K562 (cell line): ENCODE data around the gene WDR27. TPM values are rescaled to one million over a fixed set of nuclear protein-coding genes. Genes with fewer than 3 reads are reported as not detected.

ENCODE experiments used
- ATAC-seq: fragments of 200-7000 bp; cut with Tn5 transposase; 3 replicates; pipeline ENCODE4 v1.9.1; 2020; ENCODE audit warnings: moderate library complexity
- BruUV-seq: library from RNA; stranded (reverse); fragments of 400-500 nt; replicated peaks from 2 replicates; lab custom pipeline; 2021; lab: Mats Ljungman, UMichigan
- CTCF ChIA-PET: fragments of 300-600 bp; formaldehyde crosslinking; extraction: SDS; loops from one replicate; lab custom pipeline; 2021; ENCODE audit warnings: low intra/inter-chr PET ratio; lab: Yijun Ruan, JAX
- POLR2A ChIA-PET: fragments of 300-600, 350-650 bp; sonication (Branson Sonifier 250); formaldehyde crosslinking; extraction: SDS; loops from one replicate; lab custom pipeline; 2021; ENCODE audit warnings: antibody characterized with exemption, inconsistent platforms; lab: Yijun Ruan, JAX
- DNase-seq, 4 experiments: peaks; one replicate each; pipeline versions ENCODE4 v3.0.0 to v3.0.0-alpha.2; 2011 to 2018; ENCODE audit warnings: low spot score in 3 of 4, mixed read lengths in 3 of 4; ENCODE audit errors: extremely low read depth in 1 of 4
- FAIRE-seq: peaks from 2 replicates; lab custom pipeline; 2011; peaks lifted over from hg19 to GRCh38; lab: Jason Lieb, UNC
- H2AFZ ChIP-seq: 2 replicates; pipeline ENCODE4 v1.6.0; 2011; ENCODE audit warnings: low read depth, low read length, control low read depth, inconsistent platforms
- H3K27ac ChIP-seq: fragments of 200-600 bp; 3 replicates; pipeline ENCODE4 v1.8.0; 2011; ENCODE audit warnings: low read depth, mild to moderate bottlenecking, control low read depth, inconsistent platforms, low read length, moderate library complexity, mixed read lengths; ENCODE audit errors: extremely low read depth
- H3K27me3 ChIP-seq, 2 experiments: fragments of 300-600 bp in 1 of 2; 2 replicates in 1 of 2; 3 replicates in 1 of 2; pipeline versions ENCODE4 v1.6.0 to v1.8.0; 2011; ENCODE audit warnings: inconsistent platforms in 2 of 2, low read length in 2 of 2, mild to moderate bottlenecking in 1 of 2, mixed read lengths in 1 of 2, moderate library complexity in 1 of 2; ENCODE audit not compliant: control insufficient read depth in 2 of 2, insufficient read depth in 2 of 2
- H3K36me3 ChIP-seq: fragments of 300-600 bp; 3 replicates; pipeline ENCODE4 v1.8.0; 2011; ENCODE audit warnings: mild to moderate bottlenecking, low read length, inconsistent platforms; ENCODE audit not compliant: control insufficient read depth, insufficient read depth
- H3K4me1 ChIP-seq, 2 experiments: fragments of 200-600 bp in 1 of 2; replicated peaks in 1 of 2; 2 replicates in 1 of 2; 3 replicates in 1 of 2; pipeline versions ENCODE4 v1.5.1 to v1.8.0; 2011; ENCODE audit warnings: inconsistent platforms in 2 of 2, low read length in 2 of 2, mild to moderate bottlenecking in 1 of 2, mixed read lengths in 1 of 2, moderate library complexity in 1 of 2; ENCODE audit not compliant: control insufficient read depth in 2 of 2, insufficient read depth in 2 of 2
- H3K4me2 ChIP-seq: 2 replicates; pipeline ENCODE4 v1.6.1; 2011; ENCODE audit warnings: low read length, control low read depth, inconsistent platforms, mixed read lengths; ENCODE audit not compliant: insufficient read depth
- H3K4me3 ChIP-seq: fragments of 200-600 bp; sonication (generic), shearing (Covaris generic); 2 replicates; pipeline ENCODE4 v1.5.1; 2016; ENCODE audit warnings: control low read depth, inconsistent platforms
- H3K79me2 ChIP-seq: fragments of 200-600 bp; 3 replicates; pipeline ENCODE4 v1.8.0; 2011; ENCODE audit warnings: low read length, inconsistent platforms; ENCODE audit not compliant: control insufficient read depth, insufficient read depth
- H3K9ac ChIP-seq, 2 experiments: 2 replicates each; pipeline versions ENCODE4 v1.6.0 to v1.6.1; 2011; ENCODE audit warnings: low read depth in 2 of 2, low read length in 2 of 2, control low read depth in 1 of 2, inconsistent platforms in 1 of 2, mild to moderate bottlenecking in 1 of 2, mixed read lengths in 1 of 2; ENCODE audit not compliant: insufficient read depth in 1 of 2
- H3K9me1 ChIP-seq: one replicate; pipeline ENCODE4 v1.6.0; 2011; ENCODE audit warnings: inconsistent platforms, mild to moderate bottlenecking, low read length, moderate library complexity; ENCODE audit not compliant: control insufficient read depth, insufficient read depth
- H3K9me3 ChIP-seq: replicated peaks from 2 replicates; pipeline ENCODE4 v1.5.1; 2011; ENCODE audit warnings: low read depth, low read length, inconsistent platforms; ENCODE audit not compliant: control insufficient read depth, insufficient read depth
- H4K20me1 ChIP-seq: replicated peaks from 2 replicates; pipeline ENCODE4 v1.6.1; 2011; ENCODE audit warnings: low read length, inconsistent platforms, mixed read lengths; ENCODE audit not compliant: control insufficient read depth, insufficient read depth
- EGR1 ChIP-seq: fragments of 450-650 bp; conservative IDR thresholded peaks from 2 replicates; pipeline ENCODE4 v1.6.1; 2017; ENCODE audit warnings: mild to moderate bottlenecking
- MTA2 ChIP-seq: fragments of 450-650 bp; IDR thresholded peaks from 2 replicates; pipeline ENCODE4 v1.6.1; 2016; ENCODE audit warnings: low read depth
- NELFE ChIP-seq: IDR thresholded peaks from 2 replicates; pipeline ENCODE4 v1.6.1; 2011; ENCODE audit warnings: mild to moderate bottlenecking; ENCODE audit not compliant: insufficient read depth, insufficient read length
- NFE2 ChIP-seq: IDR thresholded peaks from 2 replicates; pipeline ENCODE4 v1.6.1; 2014; ENCODE audit warnings: antibody characterized with exemption, low read depth
- NFIX ChIP-seq: fragments of 250-450 bp; sonication (Bioruptor Pico); IDR thresholded peaks from 2 replicates; pipeline ENCODE4 v1.4.0; 2020; ENCODE audit warnings: low read depth, mild to moderate bottlenecking, moderate library complexity
- SMAD1 ChIP-seq: fragments of 150-350 bp; IDR thresholded peaks from 2 replicates; pipeline ENCODE4 v1.6.1; 2014; ENCODE audit warnings: low read length, low read depth; ENCODE audit not compliant: partially characterized antibody
- SRSF3 ChIP-seq: fragments of 200-400 bp; formaldehyde crosslinking; IDR thresholded peaks from 2 replicates; pipeline ENCODE4 v1.6.1; 2016; ENCODE audit warnings: mild to moderate bottlenecking, low read length, moderate library complexity; ENCODE audit not compliant: insufficient read depth
- TCF7 ChIP-seq: sonication (generic); IDR thresholded peaks from 2 replicates; pipeline ENCODE4 v1.6.1; 2016; ENCODE audit warnings: antibody characterized with exemption, borderline replicate concordance
- YY1 ChIP-seq, 3 experiments: IDR thresholded peaks; 2 replicates each; pipeline ENCODE4 v1.6.1; 2011; ENCODE audit warnings: low read length in 2 of 3, mild to moderate bottlenecking in 2 of 3, moderate library complexity in 2 of 3, borderline replicate concordance in 1 of 3, control low read depth in 1 of 3, low read depth in 1 of 3; ENCODE audit not compliant: insufficient read depth in 3 of 3, insufficient replicate concordance in 2 of 3, control insufficient read depth in 1 of 3, insufficient read length in 1 of 3; ENCODE audit errors: extremely low read depth in 1 of 3
- ZC3H8 ChIP-seq: fragments of 450-650 bp; IDR thresholded peaks from 2 replicates; pipeline ENCODE4 v1.6.1; 2017
- ZNF77 ChIP-seq: fragments of 250-450 bp; sonication (Bioruptor Pico); IDR thresholded peaks from 2 replicates; pipeline ENCODE4 v1.5.0; 2020
- WGBS: fragments of 100-300 bp; shearing (Covaris generic); methylation state at CpG from one replicate; pipeline ENCODE4 v1.1.6; 2016; ENCODE audit warnings: low coverage, mixed read lengths; ENCODE audit not compliant: insufficient coverage; ENCODE audit errors: missing lambda C conversion rate; 5-methylcytosine and 5-hydroxymethylcytosine counted together
- in situ Hi-C: fragments of 300-500 bp; cut with MboI; formaldehyde crosslinking; loops from 4 replicates; pipeline ENCODE4 v1.15.0; 2018; ENCODE audit warnings: inconsistent platforms, mixed read lengths
- intact Hi-C: fragments of 100-400 bp; cut with micrococcal nuclease; formaldehyde crosslinking; loops from 2 replicates; pipeline ENCODE4 v1.14.2; 2022
- polyA plus RNA-seq, 8 experiments: library from polyadenylated mRNA; depleted of rRNA in 4 of 8; stranded (reverse) in 5 of 8; unstranded in 3 of 8; fragments of >200 nt; fragmentation: Nextera tagmentation in 2 of 8; fragmentation: Illumina TruSeq in 1 of 8; extraction: Ambion mirVana in 2 of 8; extraction: Trizol in 1 of 8; gene quantifications; 2 replicates each; pipeline versions ENCODE4 v1.2.1 to v1.2.3, GENCODE V29; 2011 to 2014; ENCODE audit warnings: inconsistent platforms in 1 of 8, missing spikeins in 1 of 8
- total RNA-seq, 7 experiments: library from RNA; depleted of rRNA in 6 of 7; stranded (reverse); fragments of >200 nt in 6 of 7; fragmentation: Illumina TruSeq in 2 of 7; extraction: Trizol in 2 of 7; gene quantifications; 2 replicates each; pipeline versions ENCODE4 v1.2.1 to v1.2.3, GENCODE V29; 2011 to 2021; ENCODE audit warnings: low replicate concordance in 1 of 7
- TF ChIP-seq, protein P1 (sequence below): sonication (generic); formaldehyde crosslinking; IDR thresholded peaks from 2 replicates; pipeline ENCODE4 v1.8.0; 2022; ENCODE audit warnings: mild to moderate bottlenecking, low read depth, missing genetic modification reagents
- TF ChIP-seq, protein P2 (sequence below): sonication (generic); formaldehyde crosslinking; IDR thresholded peaks from 2 replicates; pipeline ENCODE4 v1.8.0; 2022; ENCODE audit warnings: mild to moderate bottlenecking, missing genetic modification reagents
- TF ChIP-seq, protein P3 (sequence below): sonication (generic); formaldehyde crosslinking; IDR thresholded peaks from 2 replicates; pipeline ENCODE4 v1.8.1; 2022; ENCODE audit warnings: missing genetic modification reagents

WDR27 gene
- total and polyA plus RNA-seq, 9 of the 15 experiments (the other 6 are each of a cell fraction or from before 2014, with no cell fraction given) = 4.3 to 77.2 (median 22.7) TPM

DNA sequence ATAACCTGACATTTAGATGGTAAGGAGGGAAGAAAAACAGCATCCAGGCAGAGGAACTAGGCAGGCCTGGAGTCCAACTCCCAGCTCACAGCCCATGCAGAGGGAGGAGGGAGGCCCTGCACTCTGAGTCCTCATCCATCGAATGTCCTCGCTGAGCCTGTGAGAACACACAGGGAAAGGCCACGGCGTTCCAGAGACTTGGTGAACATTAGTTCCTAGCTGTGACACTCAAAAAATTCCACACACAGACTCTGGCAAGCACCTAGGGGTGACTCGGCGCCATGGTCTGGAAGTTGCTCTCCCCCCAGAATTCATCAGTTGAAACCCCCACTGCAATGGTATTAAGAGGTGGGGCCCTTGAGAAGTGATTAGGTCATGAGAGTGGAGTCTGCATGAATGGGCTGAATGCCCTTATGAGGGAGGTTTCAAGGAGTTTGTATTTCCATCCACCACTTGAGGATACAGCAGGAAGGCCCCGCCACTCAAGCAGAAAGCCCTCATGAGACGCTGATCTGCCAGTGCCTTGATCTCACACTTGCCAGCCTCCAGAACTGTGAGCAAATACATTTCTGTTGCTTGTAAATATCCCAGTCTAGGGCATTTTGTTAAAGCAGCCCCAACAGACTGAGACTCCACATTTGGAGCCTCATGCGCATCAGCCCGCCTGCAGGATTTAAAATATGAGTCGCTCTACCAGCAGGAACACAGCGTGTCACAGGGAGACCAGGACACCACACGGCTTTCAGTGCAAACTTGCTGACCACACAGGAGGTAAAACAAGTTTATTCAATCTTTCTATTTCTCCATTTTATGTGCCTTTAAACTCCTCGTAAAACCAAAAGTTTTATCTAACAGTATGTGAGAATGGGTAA lies 73.9 kb downstream of the WDR27 start:
- no peaks in the 10 kb centered on the region for H4K20me1 ChIP-seq
- no peaks in the 10 kb centered on the region for H3K36me3 ChIP-seq
- no peaks in the 10 kb centered on the region for H3K9me1 ChIP-seq
- no TSS peak for BruUV-seq
- H3K9ac ChIP-seq = no peak overlapping the region
- intact Hi-C loops = no loop called here
- ATAC-seq (no peak), FAIRE-seq (peak; percentile 51), DNase-seq (no peak)
- ChIA-PET POLR2A (no interaction called here), CTCF (no interaction called here)
- no peak overlapping the region for H2AFZ ChIP-seq
- H3K4me2 ChIP-seq = no peak overlapping the region
- H3K27ac ChIP-seq = no peak overlapping the region
- in situ Hi-C loops = no loop called here
- no peaks in the 10 kb centered on the region for H3K27me3 ChIP-seq
- H3K79me2 ChIP-seq = no peaks in the 10 kb centered on the region
- 58% methylated on average over 14 of the region's 14 CpGs for WGBS
- no peak overlapping the region for H3K4me3 ChIP-seq
- H3K4me1 ChIP-seq = no peaks in the 10 kb centered on the region
- H3K9me3 ChIP-seq = no peaks in the 10 kb centered on the region
- TF ChIP-seq MTA2 = no peak
- TF ChIP-seq SRSF3 = no peak
- TF ChIP-seq SMAD1 = no peak
- TF ChIP-seq, protein P1, sequence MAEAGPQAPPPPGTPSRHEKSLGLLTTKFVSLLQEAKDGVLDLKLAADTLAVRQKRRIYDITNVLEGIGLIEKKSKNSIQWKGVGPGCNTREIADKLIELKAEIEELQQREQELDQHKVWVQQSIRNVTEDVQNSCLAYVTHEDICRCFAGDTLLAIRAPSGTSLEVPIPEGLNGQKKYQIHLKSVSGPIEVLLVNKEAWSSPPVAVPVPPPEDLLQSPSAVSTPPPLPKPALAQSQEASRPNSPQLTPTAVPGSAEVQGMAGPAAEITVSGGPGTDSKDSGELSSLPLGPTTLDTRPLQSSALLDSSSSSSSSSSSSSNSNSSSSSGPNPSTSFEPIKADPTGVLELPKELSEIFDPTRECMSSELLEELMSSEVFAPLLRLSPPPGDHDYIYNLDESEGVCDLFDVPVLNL (CRISPR knock-in tag) = no peak
- no peak for TF ChIP-seq ZC3H8
- TF ChIP-seq TCF7 = no peak
- TF ChIP-seq, protein P2, sequence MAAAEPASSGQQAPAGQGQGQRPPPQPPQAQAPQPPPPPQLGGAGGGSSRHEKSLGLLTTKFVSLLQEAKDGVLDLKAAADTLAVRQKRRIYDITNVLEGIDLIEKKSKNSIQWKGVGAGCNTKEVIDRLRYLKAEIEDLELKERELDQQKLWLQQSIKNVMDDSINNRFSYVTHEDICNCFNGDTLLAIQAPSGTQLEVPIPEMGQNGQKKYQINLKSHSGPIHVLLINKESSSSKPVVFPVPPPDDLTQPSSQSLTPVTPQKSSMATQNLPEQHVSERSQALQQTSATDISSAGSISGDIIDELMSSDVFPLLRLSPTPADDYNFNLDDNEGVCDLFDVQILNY = no peak
- TF ChIP-seq NFIX (CRISPR knock-in tag) = no peak
- no peak for TF ChIP-seq EGR1
- no peak for TF ChIP-seq NELFE
- no peak for TF ChIP-seq YY1 (IDR thresholded peaks at IDR 0.05; ENCODE audit: borderline replicate concordance in 1 of 3, control insufficient read depth in 1 of 3, extremely low read depth in 1 of 3, insufficient read depth in 3 of 3, insufficient read length in 1 of 3, insufficient replicate concordance in 2 of 3, low read depth in 1 of 3, low read length in 2 of 3)
- TF ChIP-seq, protein P3, sequence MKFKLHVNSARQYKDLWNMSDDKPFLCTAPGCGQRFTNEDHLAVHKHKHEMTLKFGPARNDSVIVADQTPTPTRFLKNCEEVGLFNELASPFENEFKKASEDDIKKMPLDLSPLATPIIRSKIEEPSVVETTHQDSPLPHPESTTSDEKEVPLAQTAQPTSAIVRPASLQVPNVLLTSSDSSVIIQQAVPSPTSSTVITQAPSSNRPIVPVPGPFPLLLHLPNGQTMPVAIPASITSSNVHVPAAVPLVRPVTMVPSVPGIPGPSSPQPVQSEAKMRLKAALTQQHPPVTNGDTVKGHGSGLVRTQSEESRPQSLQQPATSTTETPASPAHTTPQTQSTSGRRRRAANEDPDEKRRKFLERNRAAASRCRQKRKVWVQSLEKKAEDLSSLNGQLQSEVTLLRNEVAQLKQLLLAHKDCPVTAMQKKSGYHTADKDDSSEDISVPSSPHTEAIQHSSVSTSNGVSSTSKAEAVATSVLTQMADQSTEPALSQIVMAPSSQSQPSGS (CRISPR knock-in tag) = no peak
- TF ChIP-seq NFE2 = no peak
- no peak for TF ChIP-seq ZNF77 (CRISPR knock-in tag)
